ENCODE data around the gene ANKS6.

ANKS6 gene

DNA sequence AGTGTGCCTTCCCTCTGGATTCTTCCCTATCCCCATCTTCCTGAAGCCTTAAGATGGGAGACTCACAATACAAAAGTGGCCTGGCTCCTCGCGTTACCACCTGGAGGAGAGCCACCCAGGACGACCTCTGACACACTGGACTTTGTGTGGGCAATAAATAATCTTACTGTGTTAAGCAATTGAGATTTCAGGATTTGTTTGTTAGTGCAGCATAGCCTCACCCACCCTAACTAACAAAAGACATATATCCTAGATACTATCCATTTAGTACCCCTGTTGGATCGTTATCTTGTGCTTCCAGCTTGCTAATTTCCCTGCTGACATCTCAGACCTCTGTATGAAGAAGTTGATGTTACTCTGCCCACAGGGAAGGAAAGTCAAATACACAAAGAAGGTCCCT lies 95.6 kb downstream of the ANKS6 start:
- CTCF ChIA-PET = no interaction called here
- DNase-seq (ENCODE audit: low spot score) = no peak
- TF ChIP-seq, protein P1, sequence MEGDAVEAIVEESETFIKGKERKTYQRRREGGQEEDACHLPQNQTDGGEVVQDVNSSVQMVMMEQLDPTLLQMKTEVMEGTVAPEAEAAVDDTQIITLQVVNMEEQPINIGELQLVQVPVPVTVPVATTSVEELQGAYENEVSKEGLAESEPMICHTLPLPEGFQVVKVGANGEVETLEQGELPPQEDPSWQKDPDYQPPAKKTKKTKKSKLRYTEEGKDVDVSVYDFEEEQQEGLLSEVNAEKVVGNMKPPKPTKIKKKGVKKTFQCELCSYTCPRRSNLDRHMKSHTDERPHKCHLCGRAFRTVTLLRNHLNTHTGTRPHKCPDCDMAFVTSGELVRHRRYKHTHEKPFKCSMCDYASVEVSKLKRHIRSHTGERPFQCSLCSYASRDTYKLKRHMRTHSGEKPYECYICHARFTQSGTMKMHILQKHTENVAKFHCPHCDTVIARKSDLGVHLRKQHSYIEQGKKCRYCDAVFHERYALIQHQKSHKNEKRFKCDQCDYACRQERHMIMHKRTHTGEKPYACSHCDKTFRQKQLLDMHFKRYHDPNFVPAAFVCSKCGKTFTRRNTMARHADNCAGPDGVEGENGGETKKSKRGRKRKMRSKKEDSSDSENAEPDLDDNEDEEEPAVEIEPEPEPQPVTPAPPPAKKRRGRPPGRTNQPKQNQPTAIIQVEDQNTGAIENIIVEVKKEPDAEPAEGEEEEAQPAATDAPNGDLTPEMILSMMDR (conservative IDR thresholded peaks at IDR 0.05; ENCODE audit: low read depth) = no peak
- H3K27ac ChIP-seq = no peak overlapping the region
- POLR2A ChIA-PET (ENCODE audit: low non-redundant PET) = no interaction called here

DNA sequence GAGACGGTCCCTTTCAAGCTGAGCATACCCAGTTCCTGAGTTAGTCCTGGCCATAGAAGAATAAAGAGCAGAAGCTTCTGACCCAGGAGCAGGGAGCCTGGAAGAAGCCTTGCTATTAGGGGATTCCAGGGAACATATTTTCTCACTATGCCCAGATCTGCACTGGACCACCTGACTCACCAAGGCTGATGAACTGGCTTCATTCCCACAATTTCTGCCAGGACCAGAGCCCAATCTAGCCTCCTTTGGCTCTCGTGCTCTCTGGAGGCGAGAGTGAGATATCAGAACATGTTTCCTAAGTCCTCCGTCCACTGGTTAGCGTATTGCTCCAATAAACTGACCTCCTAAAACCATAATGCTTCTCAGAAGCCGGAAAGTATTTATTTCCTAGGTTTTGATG lies 97.5 kb downstream of the ANKS6 start:
- DNase-seq (ENCODE audit: low spot score) = no peak
- CTCF ChIA-PET = no interaction called here
- TF ChIP-seq, protein P1 (conservative IDR thresholded peaks at IDR 0.05; ENCODE audit: low read depth) = no peak
- no peak overlapping the region for H3K27ac ChIP-seq
- POLR2A ChIA-PET (ENCODE audit: low non-redundant PET) = no interaction called here

DNA sequence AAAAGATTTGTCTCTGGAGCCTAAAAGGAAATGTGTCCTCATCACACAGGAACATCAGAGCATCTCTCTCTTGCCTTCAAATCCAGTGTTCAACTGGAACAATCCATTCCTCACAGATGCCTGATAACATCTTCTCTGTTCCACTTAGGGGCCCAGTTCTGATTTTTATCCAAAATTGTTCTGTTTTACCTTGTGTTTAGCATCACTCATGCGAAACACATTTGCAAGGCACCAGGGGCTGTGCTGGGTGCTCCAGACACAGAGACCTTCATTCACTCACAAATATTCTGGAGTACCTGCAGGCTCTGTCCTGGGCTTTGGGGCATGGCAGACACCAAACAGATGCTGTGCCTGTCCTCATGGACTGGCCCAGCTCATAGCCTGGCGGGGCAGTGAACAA lies 101.4 kb downstream of the ANKS6 start:
- CTCF ChIA-PET = interaction anchor here (0.9 to 1.0 kb wide), 2 partner anchors 19 to 100 kb away, joined by 3 read pairs; no protein-coding TSS in a partner anchor
- DNase-seq (ENCODE audit: low spot score) = no peak
- POLR2A ChIA-PET (ENCODE audit: low non-redundant PET) = no interaction called here
- H3K27ac ChIP-seq = no peak overlapping the region
- TF ChIP-seq, protein P1 (conservative IDR thresholded peaks at IDR 0.05; ENCODE audit: low read depth) = no peak

DNA sequence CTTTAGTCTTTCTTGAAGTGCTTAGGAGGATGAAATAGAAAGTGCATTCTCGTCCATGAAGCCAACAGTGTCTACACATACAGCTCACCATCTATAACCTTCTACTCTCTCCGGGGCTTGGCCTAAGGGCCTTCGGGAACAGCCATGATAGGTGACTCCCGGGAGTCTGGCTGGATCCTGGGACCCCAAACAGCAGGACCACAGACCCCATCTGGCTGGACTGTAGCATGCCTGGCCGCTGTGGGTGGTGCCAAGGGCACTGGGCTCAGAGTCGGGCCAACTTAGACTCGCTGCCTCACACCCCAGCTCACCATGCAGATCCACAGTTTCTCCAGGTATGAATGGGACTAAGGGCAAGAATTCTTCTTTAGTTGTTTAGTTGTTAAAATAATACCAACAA lies 104.0 kb downstream of the ANKS6 start:
- CTCF ChIA-PET = interaction anchor here (0.8 kb wide), 1 partner anchor 14 kb away, joined by 3 read pairs; no protein-coding TSS in a partner anchor
- no peak for DNase-seq (ENCODE audit: low spot score)
- no peak overlapping the region for H3K27ac ChIP-seq
- POLR2A ChIA-PET (ENCODE audit: low non-redundant PET) = no interaction called here
- TF ChIP-seq, protein P1 (conservative IDR thresholded peaks at IDR 0.05; ENCODE audit: low read depth) = no peak

DNA sequence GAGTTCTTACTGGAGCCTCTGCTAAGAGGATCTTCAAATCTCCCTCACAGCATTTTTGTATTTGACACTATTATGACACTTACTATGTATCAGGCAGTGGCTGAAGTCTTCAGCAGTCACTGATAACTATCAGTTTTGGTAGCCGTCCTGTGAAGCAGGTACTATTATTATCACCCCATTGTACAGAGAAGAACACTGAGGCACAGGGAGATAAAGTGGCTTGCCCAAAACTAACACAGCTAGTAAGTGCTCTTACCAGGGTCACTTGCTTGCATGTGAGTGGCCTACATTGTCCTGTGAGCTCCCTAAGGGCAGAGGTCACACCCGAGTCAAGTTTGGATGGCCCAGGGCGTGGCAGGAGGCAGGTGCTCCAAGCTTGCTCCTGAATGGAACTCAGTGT lies 104.5 kb downstream of the ANKS6 start:
- CTCF ChIA-PET = no interaction called here

DNA sequence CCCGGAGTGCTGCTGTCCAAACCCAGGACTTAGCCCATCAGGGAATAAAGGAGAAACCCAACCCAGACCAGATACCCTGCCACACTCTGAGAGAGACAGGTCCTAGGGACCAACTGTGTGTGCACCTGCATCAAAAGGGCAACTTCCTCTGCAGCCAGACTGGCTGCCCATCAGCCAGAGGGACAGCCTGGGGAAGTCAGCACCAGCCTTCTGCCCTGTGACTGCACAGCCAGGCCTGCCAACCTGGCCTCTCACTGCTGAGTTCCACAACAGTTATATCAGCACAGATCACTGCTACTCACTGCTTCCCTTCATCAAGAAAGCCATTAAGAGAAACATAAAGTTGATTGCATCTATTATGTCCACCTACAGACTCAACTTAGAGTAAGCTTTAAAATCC lies 105.7 kb downstream of the ANKS6 start:
- ChIA-PET POLR2A (ENCODE audit: low non-redundant PET) (no interaction called here), CTCF (no interaction called here)
- no peak overlapping the region for H3K27ac ChIP-seq
- no peak for DNase-seq (ENCODE audit: low spot score)
- TF ChIP-seq, protein P1 (conservative IDR thresholded peaks at IDR 0.05; ENCODE audit: low read depth) = no peak

More for the DNA sequence above, 104.5 kb downstream of the ANKS6 start:
- TF ChIP-seq, protein P1 (conservative IDR thresholded peaks at IDR 0.05; ENCODE audit: low read depth) = no peak
- H3K27ac ChIP-seq = no peak overlapping the region
- POLR2A ChIA-PET (ENCODE audit: low non-redundant PET) = no interaction called here
- DNase-seq (ENCODE audit: low spot score) = no peak

Measured in RWPE1 (cell line).